HEK293 (cell line): ENCODE measurements around the gene OSBPL1A.

Experiments
- CTCF ChIA-PET: fragments of 350-600 bp; formaldehyde crosslinking; extraction: SDS; loops from one replicate; lab custom pipeline; 2021; ENCODE audit warnings: antibody characterized with exemption; lab: Yijun Ruan, JAX
- POLR2A ChIA-PET: fragments of 300-600 bp; formaldehyde crosslinking; extraction: SDS; loops from one replicate; lab custom pipeline; 2020; ENCODE audit warnings: antibody characterized with exemption, inconsistent platforms; lab: Yijun Ruan, JAX
- H3K27ac ChIP-seq: fragments of 200-500 bp; sonication (Bioruptor generic); 2 replicates; pipeline ENCODE4 v1.5.1; 2014; ENCODE audit warnings: low read depth, low read length, control low read depth, inconsistent platforms; ENCODE audit errors: extremely low read depth
- H3K36me3 ChIP-seq, 2 experiments: fragments of 200-500 bp in 1 of 2; sonication (Bioruptor generic) in 1 of 2; 1 replicate in 1 of 2; 2 replicates in 1 of 2; pipeline ENCODE4 v1.5.1; 2014 to 2017; ENCODE audit warnings: inconsistent platforms in 2 of 2, low read length in 2 of 2; ENCODE audit not compliant: control insufficient read depth in 2 of 2, insufficient read depth in 1 of 2
- H3K4me1 ChIP-seq: fragments of 200-500 bp; sonication (Bioruptor generic); 2 replicates; pipeline ENCODE4 v1.5.1; 2014; ENCODE audit warnings: mild to moderate bottlenecking, low read length, inconsistent platforms; ENCODE audit not compliant: control insufficient read depth, insufficient read depth
- H3K4me3 ChIP-seq: 2 replicates; pipeline ENCODE4 v1.5.1; 2011; ENCODE audit warnings: low read depth, mild to moderate bottlenecking, control low read depth, low read length, moderate library complexity
- H3K9me3 ChIP-seq: fragments of 200-500 bp; sonication (Bioruptor generic); 2 replicates; pipeline ENCODE4 v1.5.1; 2014; ENCODE audit warnings: low read depth, low read length, inconsistent platforms; ENCODE audit not compliant: control insufficient read depth, insufficient read depth
- GLIS1 ChIP-seq: fragments of 450-650 bp; formaldehyde crosslinking; IDR thresholded peaks from 2 replicates; pipeline ENCODE4 v1.5.1; 2016; ENCODE audit warnings: missing biosample characterization, missing genetic modification characterization
- SALL2 ChIP-seq: fragments of 450-650 bp; formaldehyde crosslinking; IDR thresholded peaks from 2 replicates; pipeline ENCODE4 v1.5.0; 2017; ENCODE audit warnings: missing biosample characterization, mild to moderate bottlenecking, missing genetic modification characterization, borderline replicate concordance
- YY1 ChIP-seq: fragments of 450-650 bp; formaldehyde crosslinking; IDR thresholded peaks from 2 replicates; pipeline ENCODE4 v1.5.1; 2018; ENCODE audit warnings: missing biosample characterization, missing genetic modification characterization
- ZNF112 ChIP-seq: fragments of 450-650 bp; formaldehyde crosslinking; IDR thresholded peaks from 2 replicates; pipeline ENCODE4 v1.5.0; 2017; ENCODE audit warnings: missing biosample characterization, missing genetic modification characterization
- ZNF221 ChIP-seq: fragments of 450-650 bp; formaldehyde crosslinking; IDR thresholded peaks from 2 replicates; pipeline ENCODE4 v1.5.1; 2017; ENCODE audit warnings: missing biosample characterization, missing genetic modification characterization, borderline replicate concordance
- ZNF239 ChIP-seq: fragments of 450-650 bp; formaldehyde crosslinking; IDR thresholded peaks from 2 replicates; pipeline ENCODE4 v1.5.1; 2016; ENCODE audit warnings: missing biosample characterization, missing genetic modification characterization
- ZNF26 ChIP-seq: fragments of 450-650 bp; formaldehyde crosslinking; IDR thresholded peaks from 2 replicates; pipeline ENCODE4 v1.5.1; 2016; ENCODE audit warnings: missing biosample characterization, missing genetic modification characterization
- ZNF324 ChIP-seq: fragments of 450-650 bp; formaldehyde crosslinking; IDR thresholded peaks from 2 replicates; pipeline ENCODE4 v1.5.1; 2016; ENCODE audit warnings: missing biosample characterization, missing genetic modification characterization
- ZNF354C ChIP-seq: fragments of 450-650 bp; formaldehyde crosslinking; IDR thresholded peaks from 2 replicates; pipeline ENCODE4 v1.5.1; 2016; ENCODE audit warnings: missing biosample characterization, missing genetic modification characterization, low read depth, borderline replicate concordance
- ZNF529 ChIP-seq: fragments of 450-650 bp; formaldehyde crosslinking; IDR thresholded peaks from 2 replicates; pipeline ENCODE4 v1.5.1; 2017; ENCODE audit warnings: missing genetic modification characterization, missing biosample characterization; ENCODE audit not compliant: insufficient replicate concordance
- ZNF544 ChIP-seq: fragments of 450-650 bp; formaldehyde crosslinking; IDR thresholded peaks from 2 replicates; pipeline ENCODE4 v1.5.0; 2017; ENCODE audit warnings: missing biosample characterization, missing genetic modification characterization
- ZNF837 ChIP-seq: fragments of 450-650 bp; formaldehyde crosslinking; IDR thresholded peaks from 2 replicates; pipeline ENCODE4 v1.5.1; 2016; ENCODE audit warnings: missing biosample characterization, missing genetic modification characterization
- TF ChIP-seq, protein P1 (sequence below): fragments of 450-650 bp; formaldehyde crosslinking; IDR thresholded peaks from 2 replicates; pipeline ENCODE4 v1.5.1; 2016; ENCODE audit warnings: missing biosample characterization, missing genetic modification characterization
- TF ChIP-seq, protein P2 (sequence below): fragments of 450-650 bp; formaldehyde crosslinking; IDR thresholded peaks from 2 replicates; pipeline ENCODE4 v1.5.1; 2016; ENCODE audit warnings: missing biosample characterization, missing genetic modification characterization
- TF ChIP-seq, protein P3 (sequence below): fragments of 450-650 bp; formaldehyde crosslinking; optimal IDR thresholded peaks from 2 replicates; pipeline ENCODE3; 2016; ENCODE audit warnings: missing biosample characterization, mild to moderate bottlenecking, missing genetic modification characterization

OSBPL1A gene

DNA sequence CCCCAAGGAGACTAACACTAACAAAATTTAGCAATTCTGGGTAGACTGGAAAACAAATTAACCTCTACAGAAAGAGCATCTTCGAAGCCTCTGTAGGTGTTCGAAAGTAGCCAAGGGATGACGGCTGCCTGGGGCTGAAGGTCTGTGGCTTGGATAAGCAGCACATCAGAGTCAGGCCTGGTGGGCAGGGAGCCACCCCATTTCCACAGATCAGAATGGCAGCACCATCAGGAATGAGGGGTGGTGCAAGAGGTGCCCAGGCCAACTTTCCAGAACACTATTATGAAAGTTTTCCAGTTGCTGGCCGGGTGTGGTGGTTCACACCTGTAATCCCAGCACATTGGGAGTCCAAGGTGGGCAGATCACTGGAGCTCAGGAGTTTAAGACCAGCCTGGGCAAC, 200.9 kb downstream of the OSBPL1A start (continued):
- TF ChIP-seq ZNF529 (tag by site-specific recombination): no peak
- TF ChIP-seq ZNF26 (tag by site-specific recombination): no peak
- no peak for TF ChIP-seq ZNF221 (tag by site-specific recombination)

GRCh38 chr18:24195296-24196053, 202.1 kb downstream of the OSBPL1A start:
- H3K36me3 ChIP-seq: no peaks in the 10 kb centered on the region
- no peaks in the 10 kb centered on the region for H3K9me3 ChIP-seq
- TF ChIP-seq YY1 (no peak), ZNF354C (tag by site-specific recombination) (no peak), ZNF837 (tag by site-specific recombination) (no peak), ZNF544 (tag by site-specific recombination) (no peak), ZNF324 (tag by site-specific recombination) (no peak), GLIS1 (tag by site-specific recombination) (no peak), ZNF112 (no peak), SALL2 (no peak), ZNF239 (no peak)
- TF ChIP-seq, protein P1, sequence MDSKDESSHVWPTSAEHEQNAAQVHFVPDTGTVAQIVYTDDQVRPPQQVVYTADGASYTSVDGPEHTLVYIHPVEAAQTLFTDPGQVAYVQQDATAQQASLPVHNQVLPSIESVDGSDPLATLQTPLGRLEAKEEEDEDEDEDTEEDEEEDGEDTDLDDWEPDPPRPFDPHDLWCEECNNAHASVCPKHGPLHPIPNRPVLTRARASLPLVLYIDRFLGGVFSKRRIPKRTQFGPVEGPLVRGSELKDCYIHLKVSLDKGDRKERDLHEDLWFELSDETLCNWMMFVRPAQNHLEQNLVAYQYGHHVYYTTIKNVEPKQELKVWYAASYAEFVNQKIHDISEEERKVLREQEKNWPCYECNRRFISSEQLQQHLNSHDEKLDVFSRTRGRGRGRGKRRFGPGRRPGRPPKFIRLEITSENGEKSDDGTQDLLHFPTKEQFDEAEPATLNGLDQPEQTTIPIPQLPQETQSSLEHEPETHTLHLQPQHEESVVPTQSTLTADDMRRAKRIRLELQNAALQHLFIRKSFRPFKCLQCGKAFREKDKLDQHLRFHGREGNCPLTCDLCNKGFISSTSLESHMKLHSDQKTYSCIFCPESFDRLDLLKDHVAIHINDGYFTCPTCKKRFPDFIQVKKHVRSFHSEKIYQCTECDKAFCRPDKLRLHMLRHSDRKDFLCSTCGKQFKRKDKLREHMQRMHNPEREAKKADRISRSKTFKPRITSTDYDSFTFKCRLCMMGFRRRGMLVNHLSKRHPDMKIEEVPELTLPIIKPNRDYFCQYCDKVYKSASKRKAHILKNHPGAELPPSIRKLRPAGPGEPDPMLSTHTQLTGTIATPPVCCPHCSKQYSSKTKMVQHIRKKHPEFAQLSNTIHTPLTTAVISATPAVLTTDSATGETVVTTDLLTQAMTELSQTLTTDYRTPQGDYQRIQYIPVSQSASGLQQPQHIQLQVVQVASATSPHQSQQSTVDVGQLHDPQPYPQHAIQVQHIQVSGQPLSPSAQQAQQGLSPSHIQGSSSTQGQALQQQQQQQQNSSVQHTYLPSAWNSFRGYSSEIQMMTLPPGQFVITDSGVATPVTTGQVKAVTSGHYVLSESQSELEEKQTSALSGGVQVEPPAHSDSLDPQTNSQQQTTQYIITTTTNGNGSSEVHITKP (tag by site-specific recombination): no peak
- TF ChIP-seq, protein P2, sequence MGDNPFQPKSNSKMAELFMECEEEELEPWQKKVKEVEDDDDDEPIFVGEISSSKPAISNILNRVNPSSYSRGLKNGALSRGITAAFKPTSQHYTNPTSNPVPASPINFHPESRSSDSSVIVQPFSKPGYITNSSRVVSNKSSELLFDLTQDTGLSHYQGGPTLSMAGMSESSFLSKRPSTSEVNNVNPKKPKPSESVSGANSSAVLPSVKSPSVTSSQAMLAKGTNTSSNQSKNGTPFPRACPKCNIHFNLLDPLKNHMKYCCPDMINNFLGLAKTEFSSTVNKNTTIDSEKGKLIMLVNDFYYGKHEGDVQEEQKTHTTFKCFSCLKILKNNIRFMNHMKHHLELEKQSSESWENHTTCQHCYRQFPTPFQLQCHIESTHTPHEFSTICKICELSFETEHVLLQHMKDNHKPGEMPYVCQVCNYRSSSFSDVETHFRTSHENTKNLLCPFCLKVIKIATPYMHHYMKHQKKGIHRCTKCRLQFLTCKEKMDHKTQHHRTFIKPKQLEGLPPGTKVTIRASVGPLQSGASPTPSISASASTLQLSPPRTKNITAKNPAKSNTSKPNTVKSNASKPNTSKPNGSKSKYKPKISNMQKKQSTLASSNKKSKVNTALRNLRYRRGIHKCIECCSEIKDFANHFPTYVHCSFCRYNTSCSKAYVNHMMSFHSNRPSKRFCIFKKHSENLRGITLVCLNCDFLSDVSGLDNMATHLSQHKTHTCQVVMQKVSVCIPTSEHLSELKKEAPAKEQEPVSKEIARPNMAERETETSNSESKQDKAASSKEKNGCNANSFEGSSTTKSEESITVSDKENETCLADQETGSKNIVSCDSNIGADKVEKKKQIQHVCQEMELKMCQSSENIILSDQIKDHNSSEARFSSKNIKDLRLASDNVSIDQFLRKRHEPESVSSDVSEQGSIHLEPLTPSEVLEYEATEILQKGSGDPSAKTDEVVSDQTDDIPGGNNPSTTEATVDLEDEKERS (tag by site-specific recombination): no peak
- TF ChIP-seq, protein P3, sequence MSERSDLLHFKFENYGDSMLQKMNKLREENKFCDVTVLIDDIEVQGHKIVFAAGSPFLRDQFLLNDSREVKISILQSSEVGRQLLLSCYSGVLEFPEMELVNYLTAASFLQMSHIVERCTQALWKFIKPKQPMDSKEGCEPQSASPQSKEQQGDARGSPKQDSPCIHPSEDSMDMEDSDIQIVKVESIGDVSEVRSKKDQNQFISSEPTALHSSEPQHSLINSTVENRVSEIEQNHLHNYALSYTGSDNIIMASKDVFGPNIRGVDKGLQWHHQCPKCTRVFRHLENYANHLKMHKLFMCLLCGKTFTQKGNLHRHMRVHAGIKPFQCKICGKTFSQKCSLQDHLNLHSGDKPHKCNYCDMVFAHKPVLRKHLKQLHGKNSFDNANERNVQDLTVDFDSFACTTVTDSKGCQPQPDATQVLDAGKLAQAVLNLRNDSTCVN (tag by site-specific recombination): no peak
- TF ChIP-seq, all 188 proteins: peak for 0
- CTCF ChIA-PET: no interaction called here
- H3K4me1 ChIP-seq: peaks cover 8% of the 10 kb centered on the region; the same call in 1 of the 2 replicates
- no peak overlapping the region for H3K27ac ChIP-seq
- POLR2A ChIA-PET: no interaction called here
- no peak overlapping the region for H3K4me3 ChIP-seq
